Fibroblast of mammary gland (primary cell): ENCODE results near the gene TEX26.

Experiments used
- DNase-seq: peaks from one replicate; pipeline ENCODE4 v3.0.0-alpha.2; 2010; ENCODE audit warnings: low read depth
- H3K4me3 ChIP-seq: 2 replicates; pipeline ENCODE4 v1.5.1; 2011; ENCODE audit warnings: low read depth, mild to moderate bottlenecking, low read length, moderate library complexity; ENCODE audit not compliant: control insufficient read depth
- TF ChIP-seq, protein P1 (sequence below): conservative IDR thresholded peaks from 2 replicates; pipeline ENCODE4 v1.5.1; 2011; ENCODE audit warnings: low read depth, low read length, inconsistent platforms; ENCODE audit not compliant: control insufficient read depth, insufficient read depth

TEX26 gene

DNA sequence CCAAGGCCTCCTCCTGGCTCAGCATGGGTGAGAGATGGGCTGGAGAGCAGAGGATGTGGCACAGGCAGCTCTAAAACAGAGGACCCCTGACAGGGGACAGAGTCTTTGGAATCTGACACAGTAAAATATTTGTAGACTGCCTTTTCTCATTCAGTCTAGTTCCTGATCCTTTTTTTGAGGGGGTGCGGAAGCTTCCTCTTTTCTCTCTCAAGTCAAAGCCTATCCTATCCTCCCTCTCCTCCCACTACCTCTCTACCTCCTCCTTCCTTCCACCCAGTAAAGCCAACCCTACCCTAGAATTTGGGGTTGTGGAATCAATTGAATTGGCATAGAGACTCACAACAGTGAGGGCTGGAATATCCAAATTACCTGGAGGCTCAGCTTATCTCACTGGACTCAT lies 82.0 kb downstream of the TEX26 start:
- no peak overlapping the region for H3K4me3 ChIP-seq
- TF ChIP-seq, protein P1, sequence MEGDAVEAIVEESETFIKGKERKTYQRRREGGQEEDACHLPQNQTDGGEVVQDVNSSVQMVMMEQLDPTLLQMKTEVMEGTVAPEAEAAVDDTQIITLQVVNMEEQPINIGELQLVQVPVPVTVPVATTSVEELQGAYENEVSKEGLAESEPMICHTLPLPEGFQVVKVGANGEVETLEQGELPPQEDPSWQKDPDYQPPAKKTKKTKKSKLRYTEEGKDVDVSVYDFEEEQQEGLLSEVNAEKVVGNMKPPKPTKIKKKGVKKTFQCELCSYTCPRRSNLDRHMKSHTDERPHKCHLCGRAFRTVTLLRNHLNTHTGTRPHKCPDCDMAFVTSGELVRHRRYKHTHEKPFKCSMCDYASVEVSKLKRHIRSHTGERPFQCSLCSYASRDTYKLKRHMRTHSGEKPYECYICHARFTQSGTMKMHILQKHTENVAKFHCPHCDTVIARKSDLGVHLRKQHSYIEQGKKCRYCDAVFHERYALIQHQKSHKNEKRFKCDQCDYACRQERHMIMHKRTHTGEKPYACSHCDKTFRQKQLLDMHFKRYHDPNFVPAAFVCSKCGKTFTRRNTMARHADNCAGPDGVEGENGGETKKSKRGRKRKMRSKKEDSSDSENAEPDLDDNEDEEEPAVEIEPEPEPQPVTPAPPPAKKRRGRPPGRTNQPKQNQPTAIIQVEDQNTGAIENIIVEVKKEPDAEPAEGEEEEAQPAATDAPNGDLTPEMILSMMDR, result no peak
- DNase-seq, result no peak

DNA sequence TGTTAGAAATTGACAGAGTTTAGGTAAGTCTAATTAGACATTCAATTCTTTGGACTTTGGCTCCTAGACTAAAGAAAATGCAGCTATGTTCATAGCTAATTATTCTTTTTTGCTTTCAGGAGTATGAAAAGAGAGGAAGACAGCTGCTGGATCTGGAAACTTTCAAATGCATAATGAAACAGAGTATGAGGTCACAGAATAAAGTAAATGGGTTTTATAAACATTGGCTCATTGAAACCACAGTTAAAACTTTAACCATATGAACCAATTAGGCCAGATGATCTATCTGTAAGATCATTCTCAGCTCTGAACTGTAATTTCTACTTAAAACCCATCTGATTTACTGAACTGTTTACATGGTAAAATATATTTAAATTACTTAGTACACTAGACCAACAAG lies 82.7 kb downstream of the TEX26 start:
- TF ChIP-seq, protein P1, result no peak
- no peak for DNase-seq
- H3K4me3 ChIP-seq, result no peak overlapping the region

DNA sequence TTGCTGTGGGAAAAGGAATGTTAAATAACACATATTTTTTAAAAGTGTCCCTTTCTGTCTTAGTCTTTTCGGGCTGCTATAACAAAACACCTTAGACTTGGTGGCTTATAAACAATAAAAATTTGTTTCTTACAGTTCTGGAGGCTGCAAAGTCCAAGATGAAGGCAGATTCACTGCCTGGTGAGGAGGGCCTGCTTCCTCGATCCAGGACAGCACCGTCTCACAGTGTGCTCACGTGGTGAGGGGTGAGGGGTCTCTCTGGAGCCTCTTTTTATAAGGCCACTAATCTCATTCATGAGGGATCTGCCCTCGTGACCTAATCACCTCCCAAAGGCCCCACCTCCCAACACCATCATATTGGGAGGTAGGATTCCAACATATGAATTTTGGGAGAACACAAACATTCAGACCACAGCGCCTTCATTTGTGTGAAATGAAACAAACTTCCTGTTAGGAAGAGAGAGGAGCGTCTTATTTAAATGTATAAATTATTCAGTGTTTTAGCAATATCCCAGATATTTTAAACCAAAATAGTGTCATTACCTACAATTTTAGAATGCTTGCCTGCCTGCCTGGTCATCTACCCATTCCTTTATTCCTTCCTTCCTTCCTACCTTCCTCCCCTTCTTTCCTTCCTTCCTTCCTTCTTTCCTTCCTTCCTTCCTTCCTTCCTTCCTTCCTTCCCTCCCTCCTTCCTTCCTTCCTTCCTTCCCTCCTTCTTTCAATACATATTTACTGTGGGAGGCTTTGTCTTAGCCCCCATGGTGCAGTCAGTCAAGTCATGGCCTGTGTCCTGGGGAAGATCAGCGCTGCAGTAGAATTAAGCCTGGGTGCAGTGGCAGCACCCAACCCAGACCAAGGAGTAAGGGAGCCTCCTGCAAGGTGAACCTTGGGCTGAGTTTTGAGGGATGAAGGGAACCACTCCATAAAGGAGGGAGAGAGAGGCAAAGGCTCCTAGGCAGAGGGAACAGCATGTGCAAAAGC lies 84.2 kb downstream of the TEX26 start:
- DNase-seq, result no peak
- TF ChIP-seq, protein P1, result no peak
- no peak overlapping the region for H3K4me3 ChIP-seq

DNA sequence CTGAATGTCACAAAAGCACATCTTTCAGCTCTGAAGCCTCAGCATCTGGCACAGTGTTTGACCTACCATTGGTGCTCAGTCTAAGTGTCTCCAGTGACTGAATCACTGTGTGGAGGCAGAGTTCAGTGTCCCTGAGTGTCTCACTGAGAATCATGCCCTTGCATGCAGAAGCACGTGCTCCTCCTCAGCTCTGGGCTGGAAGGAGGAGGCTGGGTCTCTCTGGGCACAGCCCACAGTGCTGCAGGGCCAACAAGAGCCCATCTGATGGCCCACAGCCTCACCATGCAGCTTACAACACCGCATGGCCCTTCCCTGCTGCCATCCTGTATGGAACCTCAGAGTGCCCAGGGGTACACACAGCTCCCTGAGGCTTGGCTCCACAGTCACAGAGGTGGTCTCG lies 86.1 kb downstream of the TEX26 start:
- no peak overlapping the region for H3K4me3 ChIP-seq
- TF ChIP-seq, protein P1, result no peak
- DNase-seq, result no peak

DNA sequence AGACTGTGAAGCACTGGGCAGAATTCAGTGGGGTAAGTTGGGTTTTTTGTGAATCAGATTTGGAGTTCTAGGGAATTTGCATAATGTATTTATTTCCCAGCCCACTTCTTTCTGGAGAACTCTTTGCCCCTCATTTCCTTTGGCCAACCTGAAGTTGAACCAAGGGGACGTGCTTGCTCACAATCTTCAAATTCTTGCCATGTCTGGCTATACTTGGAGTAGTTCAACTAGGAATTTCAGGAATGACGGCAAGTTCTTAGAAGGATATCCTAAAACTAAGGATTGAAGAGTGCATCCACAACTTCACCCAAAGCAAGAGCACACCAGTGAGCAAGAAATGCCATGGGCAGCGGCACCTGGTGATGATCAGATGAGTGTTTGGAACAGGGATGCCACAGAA lies 88.5 kb downstream of the TEX26 start:
- TF ChIP-seq, protein P1, result no peak
- H3K4me3 ChIP-seq, result no peak overlapping the region
- DNase-seq, result no peak

DNA sequence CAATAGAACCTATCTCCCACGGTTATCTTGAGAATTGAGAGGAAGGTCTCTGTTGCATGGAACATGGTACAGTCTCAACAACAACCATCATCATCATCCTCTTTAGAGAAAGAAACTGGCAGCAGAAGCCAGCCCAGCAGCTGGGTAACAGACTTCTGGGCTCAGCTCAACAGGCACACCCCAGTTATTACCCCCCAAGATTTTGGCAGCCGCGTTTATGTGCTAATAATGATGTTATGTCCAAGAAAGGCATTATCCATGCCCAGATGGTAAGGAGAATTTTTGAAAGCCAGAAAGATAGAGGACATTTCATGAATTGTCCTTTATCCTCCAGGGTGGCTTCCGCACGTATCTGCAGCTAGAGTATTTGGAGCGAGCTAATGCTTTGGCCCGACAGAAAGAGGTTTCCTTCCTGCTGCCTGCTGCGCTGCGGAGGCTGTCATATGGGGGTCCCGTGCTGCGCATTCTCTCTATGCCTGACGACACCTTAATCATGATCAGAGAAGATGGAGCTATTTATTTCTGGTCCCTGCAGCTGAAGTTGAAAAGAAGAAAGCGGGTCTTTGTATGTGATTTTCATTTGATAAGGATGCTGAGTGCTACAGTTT lies 89.9 kb downstream of the TEX26 start:
- DNase-seq, result no peak
- H3K4me3 ChIP-seq, result no peak overlapping the region
- TF ChIP-seq, protein P1, result no peak
